GDM1 (cell line): Measurements from ENCODE around the gene CEBPZOS.

Experiments used
- DNase-seq: peaks from one replicate; lab custom pipeline; 2025; lab: John Stamatoyannopoulos, UW

Gene CEBPZOS

DNA sequence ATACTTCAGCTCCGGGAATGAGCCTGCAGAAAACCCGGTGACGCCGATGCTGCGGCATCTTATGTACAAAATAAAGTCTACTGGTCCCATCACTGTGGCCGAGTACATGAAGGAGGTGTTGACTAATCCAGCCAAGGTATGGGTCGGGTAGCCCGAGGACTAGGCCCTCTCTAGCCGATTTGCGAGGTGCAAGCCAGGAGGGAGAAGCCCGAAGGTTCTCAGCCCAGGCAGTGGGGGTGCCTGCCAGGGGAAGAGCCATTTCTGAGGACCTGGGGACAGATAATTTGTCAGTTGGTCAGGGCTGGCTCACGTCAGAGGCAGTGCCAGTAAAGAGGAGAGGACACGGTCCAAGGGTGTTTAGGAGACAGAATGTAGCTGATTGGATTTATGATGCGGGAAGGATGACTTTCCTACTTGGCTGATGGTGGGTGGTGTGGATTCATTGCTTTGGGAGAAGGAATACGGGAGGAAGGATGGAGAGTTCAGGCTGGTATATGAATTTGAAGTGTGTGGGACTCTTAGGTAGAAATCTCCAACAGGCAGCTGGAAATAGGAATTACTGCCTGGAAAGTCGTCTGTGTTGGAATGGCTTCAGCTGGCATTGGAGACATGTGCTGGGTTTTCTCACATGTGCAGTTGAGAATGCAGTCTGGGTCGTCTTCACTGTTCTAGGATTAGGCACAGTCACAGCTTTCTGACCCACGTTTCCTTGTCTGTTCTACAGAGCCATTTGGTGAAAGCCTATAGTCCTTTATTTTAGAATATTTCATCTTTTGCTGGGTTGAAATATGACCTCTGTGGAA lies 36.0 kb downstream of the CEBPZOS start:
- no peak for DNase-seq

DNA sequence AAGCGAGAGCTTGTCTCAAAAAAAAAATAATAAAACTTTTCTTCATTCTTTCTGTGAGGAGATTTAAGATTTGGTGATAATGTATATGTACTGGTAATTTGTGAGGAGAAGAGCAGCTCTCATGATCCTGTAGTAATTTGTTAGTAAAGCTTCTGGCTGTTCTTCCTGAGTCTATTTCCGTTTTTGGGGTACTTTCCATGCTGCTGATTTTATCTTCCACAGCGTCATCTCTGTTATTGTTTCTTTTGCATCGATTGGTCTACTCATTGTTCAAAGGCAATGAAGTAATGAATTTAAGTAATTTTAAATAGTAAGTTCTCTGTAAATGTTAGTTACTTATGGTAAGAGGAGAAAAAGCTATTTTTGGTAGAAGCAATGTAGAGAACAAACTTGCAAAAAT lies 47.1 kb downstream of the CEBPZOS start:
- no peak for DNase-seq

DNA sequence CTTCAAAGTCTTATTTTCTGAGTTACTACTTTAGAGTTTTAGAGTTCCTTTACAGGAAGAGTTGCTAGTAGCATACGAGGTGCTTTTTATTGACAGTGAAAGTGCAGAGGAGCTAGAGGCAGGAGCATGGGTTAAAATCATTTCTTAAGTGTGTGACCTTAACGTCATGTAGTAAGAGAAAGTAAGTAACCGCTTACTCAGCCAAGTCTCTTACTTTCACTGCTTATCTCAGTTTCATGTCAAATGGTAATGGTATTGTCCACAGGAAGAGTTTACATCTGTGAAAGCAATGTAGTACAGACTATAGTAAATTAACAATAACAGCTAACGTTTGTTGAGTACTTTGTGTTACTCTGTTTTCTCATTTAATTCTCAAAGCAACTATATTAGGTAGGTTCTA lies 47.7 kb downstream of the CEBPZOS start:
- DNase-seq: no peak

GRCh38 chr2:37244755-37245154 lies 48.5 kb downstream of the CEBPZOS start:
- DNase-seq: no peak

DNA sequence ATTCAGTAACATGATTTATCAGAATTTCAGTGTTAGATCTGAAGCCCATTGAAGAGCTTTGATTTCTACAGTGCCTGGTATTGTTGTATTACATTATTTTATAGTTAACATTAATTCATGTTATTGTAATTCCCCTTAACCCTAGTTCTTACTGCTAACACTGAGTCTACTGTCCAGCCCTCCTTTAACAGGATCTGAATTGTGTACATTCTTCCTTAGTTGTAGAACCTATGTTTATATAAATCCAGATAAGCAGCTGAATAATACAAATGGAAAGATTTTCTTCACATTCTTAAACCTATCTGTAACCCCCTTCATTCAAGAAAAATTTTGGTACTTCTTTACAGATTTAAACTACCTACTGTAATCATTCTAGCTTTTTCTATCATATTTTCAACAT lies 49.9 kb downstream of the CEBPZOS start:
- no peak for DNase-seq

DNA sequence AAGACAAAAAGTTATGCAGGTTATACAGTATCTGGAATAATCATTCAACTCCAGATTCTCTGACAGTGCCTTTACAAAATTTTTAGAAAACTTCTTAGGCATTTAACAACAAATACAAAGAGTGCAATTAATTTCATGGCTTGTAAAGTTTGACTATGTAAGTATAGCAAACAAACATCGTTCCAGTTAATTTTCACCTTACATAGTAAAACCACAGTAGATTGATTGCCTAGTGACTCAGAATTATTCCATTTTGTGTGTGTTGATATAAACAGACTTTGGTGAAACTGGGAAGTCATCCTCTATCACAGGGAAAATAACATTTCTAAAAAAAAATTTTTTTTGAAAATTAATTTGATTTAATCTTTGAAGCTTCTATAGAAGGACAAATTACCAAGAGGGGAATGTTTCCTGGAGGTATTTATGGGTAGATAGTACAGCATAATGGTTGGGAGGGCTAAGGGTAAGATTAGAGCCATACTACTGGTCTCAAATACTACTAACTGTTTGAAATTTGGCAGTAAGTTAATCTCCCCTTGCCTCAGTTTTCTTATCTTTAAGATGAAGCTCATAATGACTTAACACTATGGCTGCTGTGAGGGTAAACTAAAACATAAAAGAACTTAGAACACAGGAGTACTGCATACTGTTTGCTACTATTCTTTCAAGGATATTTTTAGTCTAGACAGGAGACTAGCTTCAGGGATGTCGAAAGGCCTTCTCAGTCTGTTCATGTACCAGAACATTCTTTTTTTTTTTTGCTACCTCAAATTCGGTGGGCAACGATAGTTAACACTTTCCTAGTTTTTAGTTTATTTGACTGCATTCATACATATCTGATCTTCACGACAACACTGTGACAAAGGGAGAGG lies 54.8 kb downstream of the CEBPZOS start:
- no peak for DNase-seq
